Caco-2 (cell line): ENCODE results near the gene ARHGEF1. TPM values are rescaled to one million over a fixed set of nuclear protein-coding genes. Genes with fewer than 3 reads are reported as not detected.

Experiments
- BruUV-seq: library from RNA; stranded (reverse); fragments of 400-500 nt; replicated peaks from 2 replicates; lab custom pipeline; 2021; lab: Mats Ljungman, UMichigan
- CTCF ChIA-PET: fragments of 300-600 bp; sonication (Branson Sonifier 250); formaldehyde crosslinking; loops from one replicate; lab custom pipeline; 2022; ENCODE audit warnings: antibody characterized with exemption; lab: Charles Lee
- POLR2A ChIA-PET: fragments of 300-600 bp; sonication (Branson Sonifier 250); formaldehyde crosslinking; loops from one replicate; lab custom pipeline; 2022; ENCODE audit warnings: antibody characterized with exemption; lab: Charles Lee
- DNase-seq, 2 experiments: peaks; one replicate each; pipeline versions ENCODE4 v3.0.0 to v3.0.0-alpha.2; 2020 to 2022
- H3K27me3 ChIP-seq: replicated peaks from 2 replicates; pipeline ENCODE4 v1.6.0; 2011; ENCODE audit warnings: low read length; ENCODE audit not compliant: control insufficient read depth, insufficient read depth
- H3K36me3 ChIP-seq: 2 replicates; pipeline ENCODE4 v1.5.1; 2011; ENCODE audit warnings: low read length; ENCODE audit not compliant: control insufficient read depth, insufficient read depth
- H3K4me1 ChIP-seq: fragments of 250-450 bp; sonication (Bioruptor Pico); 2 replicates; pipeline ENCODE4 v1.5.1; 2020; ENCODE audit warnings: mild to moderate bottlenecking
- H3K4me3 ChIP-seq: 2 replicates; pipeline ENCODE4 v1.5.1; 2011; ENCODE audit warnings: low read depth, mild to moderate bottlenecking, control low read depth, low read length
- H3K9me3 ChIP-seq: fragments of 250-450 bp; sonication (Bioruptor Pico); 2 replicates; pipeline ENCODE4 v1.5.1; 2020; ENCODE audit warnings: mild to moderate bottlenecking, moderate library complexity
- H3K27ac Mint-ChIP-seq: one replicate; pipeline ENCODE4 v1.8.0; 2022; ENCODE audit warnings: mixed read lengths; ENCODE audit not compliant: unreplicated experiment
- H3K27me3 Mint-ChIP-seq: one replicate; pipeline ENCODE4 v1.8.0; 2022; ENCODE audit warnings: mixed read lengths; ENCODE audit not compliant: insufficient read depth, unreplicated experiment
- H3K36me3 Mint-ChIP-seq: one replicate; pipeline ENCODE4 v1.8.0; 2022; ENCODE audit warnings: mild to moderate bottlenecking, mixed read lengths; ENCODE audit not compliant: insufficient read depth, unreplicated experiment
- H3K4me1 Mint-ChIP-seq: one replicate; pipeline ENCODE4 v1.8.0; 2022; ENCODE audit warnings: low read depth, mixed read lengths; ENCODE audit not compliant: unreplicated experiment
- H3K4me3 Mint-ChIP-seq: one replicate; pipeline ENCODE4 v1.8.0; 2022; ENCODE audit warnings: mild to moderate bottlenecking, moderate library complexity, mixed read lengths; ENCODE audit not compliant: unreplicated experiment
- H3K9me3 Mint-ChIP-seq: one replicate; pipeline ENCODE4 v1.8.0; 2022; ENCODE audit warnings: mixed read lengths; ENCODE audit not compliant: unreplicated experiment
- intact Hi-C: fragments of 100-400 bp; cut with micrococcal nuclease; formaldehyde crosslinking; loops from one replicate; pipeline ENCODE4 v1.10.0; 2022; ENCODE audit not compliant: unreplicated experiment
- total RNA-seq: library from RNA; stranded (reverse); gene quantifications from 2 replicates; pipeline ENCODE4 v1.2.3, GENCODE V29; 2022
- TF ChIP-seq, protein P1 (sequence below), 2 experiments: fragments of 200-600 bp in 1 of 2; IDR thresholded peaks; 1 replicate in 1 of 2; 2 replicates in 1 of 2; pipeline versions ENCODE4 v1.5.1 to v1.8.0; 2011 to 2022; ENCODE audit warnings: antibody characterized with exemption in 1 of 2, control low read depth in 1 of 2, inconsistent platforms in 1 of 2, low read depth in 1 of 2, low read length in 1 of 2, mild to moderate bottlenecking in 1 of 2, moderate library complexity in 1 of 2; ENCODE audit not compliant: insufficient read depth in 1 of 2, severe bottlenecking in 1 of 2, unreplicated experiment in 1 of 2

Gene ARHGEF1
- total RNA-seq, 1 experiment from 2014 or later: 63.5 TPM

DNA sequence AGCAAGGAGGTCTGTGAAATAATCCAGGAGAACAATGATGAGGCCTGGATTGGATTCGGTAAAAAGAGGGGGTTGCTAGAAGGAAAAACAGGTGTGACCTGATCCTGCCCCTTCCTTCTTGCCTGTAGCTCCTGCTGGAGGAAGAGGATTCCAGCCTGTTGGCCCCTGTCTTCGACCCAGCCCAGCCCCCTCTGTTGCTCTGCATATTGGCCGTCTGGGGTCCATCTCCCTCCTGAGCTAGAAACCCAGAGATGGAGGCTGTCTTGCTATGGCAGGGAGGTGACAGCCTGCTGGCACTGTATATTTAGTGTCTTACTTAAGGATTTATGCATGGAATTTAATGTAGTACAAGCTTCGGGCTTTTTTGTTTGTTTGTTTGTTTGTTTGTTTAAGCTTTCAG is 31.5 kb upstream of the ARHGEF1 start:
- Histone ChIP-seq H3K27me3 (no peaks in the 10 kb centered on the region), H3K4me3 (no peak overlapping the region), H3K36me3 (no peaks in the 10 kb centered on the region), H3K9me3 (no peaks in the 10 kb centered on the region), H3K4me1 (no peaks in the 10 kb centered on the region)
- Mint-ChIP-seq H3K36me3 (no peaks in the 10 kb centered on the region), H3K9me3 (no peaks in the 10 kb centered on the region), H3K27me3 (peaks cover 24% of the 10 kb centered on the region), H3K4me3 (no peak overlapping the region), H3K4me1 (no peaks in the 10 kb centered on the region), H3K27ac (no peak overlapping the region)
- TF ChIP-seq, protein P1, sequence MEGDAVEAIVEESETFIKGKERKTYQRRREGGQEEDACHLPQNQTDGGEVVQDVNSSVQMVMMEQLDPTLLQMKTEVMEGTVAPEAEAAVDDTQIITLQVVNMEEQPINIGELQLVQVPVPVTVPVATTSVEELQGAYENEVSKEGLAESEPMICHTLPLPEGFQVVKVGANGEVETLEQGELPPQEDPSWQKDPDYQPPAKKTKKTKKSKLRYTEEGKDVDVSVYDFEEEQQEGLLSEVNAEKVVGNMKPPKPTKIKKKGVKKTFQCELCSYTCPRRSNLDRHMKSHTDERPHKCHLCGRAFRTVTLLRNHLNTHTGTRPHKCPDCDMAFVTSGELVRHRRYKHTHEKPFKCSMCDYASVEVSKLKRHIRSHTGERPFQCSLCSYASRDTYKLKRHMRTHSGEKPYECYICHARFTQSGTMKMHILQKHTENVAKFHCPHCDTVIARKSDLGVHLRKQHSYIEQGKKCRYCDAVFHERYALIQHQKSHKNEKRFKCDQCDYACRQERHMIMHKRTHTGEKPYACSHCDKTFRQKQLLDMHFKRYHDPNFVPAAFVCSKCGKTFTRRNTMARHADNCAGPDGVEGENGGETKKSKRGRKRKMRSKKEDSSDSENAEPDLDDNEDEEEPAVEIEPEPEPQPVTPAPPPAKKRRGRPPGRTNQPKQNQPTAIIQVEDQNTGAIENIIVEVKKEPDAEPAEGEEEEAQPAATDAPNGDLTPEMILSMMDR (IDR thresholded peaks at IDR 0.05; ENCODE audit: insufficient read depth in 1 of 2, low read depth in 1 of 2, low read length in 1 of 2, severe bottlenecking in 1 of 2, unreplicated experiment in 1 of 2): no peak
- ChIA-PET POLR2A (no interaction called here), CTCF (no interaction called here)
- DNase-seq: no peak
- no TSS peak for BruUV-seq
- intact Hi-C loops: no loop called here

DNA sequence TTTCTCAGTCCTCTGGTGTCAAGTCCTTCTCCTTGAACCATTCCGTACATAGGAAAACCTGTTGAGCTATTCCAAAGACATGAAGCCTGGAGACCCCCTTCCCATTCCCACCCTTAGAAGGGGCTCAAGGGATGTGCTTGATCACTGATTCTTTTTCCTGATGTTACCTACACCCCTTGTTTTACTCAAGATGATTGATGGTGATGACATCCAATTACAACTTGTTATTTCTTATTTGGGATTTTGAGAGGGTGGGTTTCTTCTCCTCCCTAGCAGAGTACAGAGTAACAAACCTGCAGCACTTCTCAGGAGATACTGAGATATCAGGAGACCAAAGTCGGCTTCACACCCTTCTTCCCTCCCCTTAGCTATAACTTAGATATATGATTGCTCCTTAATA is 29.6 kb upstream of the ARHGEF1 start:
- H3K27ac Mint-ChIP-seq: no peak overlapping the region
- H3K36me3 ChIP-seq: no peaks in the 10 kb centered on the region
- intact Hi-C loops: no loop called here
- POLR2A ChIA-PET: no interaction called here
- no peaks in the 10 kb centered on the region for H3K9me3 Mint-ChIP-seq
- H3K4me1 Mint-ChIP-seq: no peaks in the 10 kb centered on the region
- TF ChIP-seq, protein P1 (IDR thresholded peaks at IDR 0.05; ENCODE audit: insufficient read depth in 1 of 2, low read depth in 1 of 2, low read length in 1 of 2, severe bottlenecking in 1 of 2, unreplicated experiment in 1 of 2): no peak
- CTCF ChIA-PET: no interaction called here
- no peaks in the 10 kb centered on the region for H3K36me3 Mint-ChIP-seq
- peaks cover 22% of the 10 kb centered on the region for H3K27me3 Mint-ChIP-seq
- no peak overlapping the region for H3K4me3 Mint-ChIP-seq
- H3K4me1 ChIP-seq: no peaks in the 10 kb centered on the region
- H3K4me3 ChIP-seq: no peak overlapping the region
- no peaks in the 10 kb centered on the region for H3K9me3 ChIP-seq
- BruUV-seq: no TSS peak
- H3K27me3 ChIP-seq: no peaks in the 10 kb centered on the region
- DNase-seq: no peak

DNA sequence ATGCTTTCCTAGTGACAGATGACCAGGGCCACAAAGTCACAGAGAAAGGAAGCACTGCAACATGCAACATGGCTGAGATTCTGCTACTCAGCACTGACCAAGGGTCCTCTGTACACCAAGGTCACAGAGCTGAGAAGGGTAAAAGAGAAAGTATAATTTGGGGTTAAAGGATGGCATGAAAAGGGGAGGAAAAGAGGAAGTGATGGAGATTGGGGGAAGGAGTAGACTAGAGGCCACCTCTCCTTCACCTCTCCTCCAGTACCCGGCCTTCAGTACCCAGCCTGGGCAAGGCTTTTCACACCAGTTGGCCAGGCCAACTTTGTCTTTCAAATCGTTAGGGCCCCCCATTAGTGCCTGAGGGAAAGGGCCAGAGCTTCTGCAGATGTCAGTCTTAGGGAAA is 29.2 kb upstream of the ARHGEF1 start:
- H3K4me3 Mint-ChIP-seq: no peak overlapping the region
- DNase-seq: no peak
- Histone ChIP-seq H3K36me3 (no peaks in the 10 kb centered on the region), H3K27me3 (no peaks in the 10 kb centered on the region), H3K4me1 (0 out of 2 replicates have a peak, but pooled peaks cover under 1% of the 10 kb centered on the region), H3K9me3 (no peaks in the 10 kb centered on the region), H3K4me3 (no peak overlapping the region)
- peaks cover 22% of the 10 kb centered on the region for H3K27me3 Mint-ChIP-seq
- H3K4me1 Mint-ChIP-seq: no peaks in the 10 kb centered on the region
- ChIA-PET POLR2A (no interaction called here), CTCF (no interaction called here)
- intact Hi-C loops: no loop called here
- no peaks in the 10 kb centered on the region for H3K36me3 Mint-ChIP-seq
- no TSS peak for BruUV-seq
- H3K27ac Mint-ChIP-seq: no peak overlapping the region
- H3K9me3 Mint-ChIP-seq: no peaks in the 10 kb centered on the region
- TF ChIP-seq, protein P1 (IDR thresholded peaks at IDR 0.05; ENCODE audit: insufficient read depth in 1 of 2, low read depth in 1 of 2, low read length in 1 of 2, severe bottlenecking in 1 of 2, unreplicated experiment in 1 of 2): no peak
